GM18861 (cell line): ENCODE data around the gene TRA2A.
"Not testable (repeated sequence)": the region's sequence is repeated elsewhere in the genome, so short reads cannot be mapped to it uniquely, and the experiment has no call there.

Experiments
- ATAC-seq: cut with Tn5 transposase; IDR thresholded peaks from one replicate; pipeline ENCODE4 v1.9.1; 2021; ENCODE audit not compliant: unreplicated experiment

The TRA2A gene

GRCh38 chr7:23513746-23514145 is 18.0 kb downstream of the TRA2A start:
- not testable (repeated sequence) for ATAC-seq

- ATAC-seq = no peak
Measured at GRCh38 chr7:23494009-23494408, 37.8 kb downstream of the TRA2A start.

- no peak for ATAC-seq
Measured at GRCh38 chr7:23491502-23491901, 40.3 kb downstream of the TRA2A start.

GRCh38 chr7:23490357-23491135 is 41.2 kb downstream of the TRA2A start:
- ATAC-seq = peak; percentile 54

- not testable (repeated sequence) for ATAC-seq
Measured at GRCh38 chr7:23488714-23489113, 43.1 kb downstream of the TRA2A start.

GRCh38 chr7:23487670-23488069 is 44.1 kb downstream of the TRA2A start:
- ATAC-seq = no peak

GRCh38 chr7:23486002-23486773 is 45.6 kb downstream of the TRA2A start:
- no peak for ATAC-seq

- no peak for ATAC-seq
Measured at GRCh38 chr7:23482686-23483085, 49.1 kb downstream of the TRA2A start.

GRCh38 chr7:23477962-23478866 is 53.6 kb downstream of the TRA2A start:
- ATAC-seq = no peak

- no peak for ATAC-seq
Measured at GRCh38 chr7:23477157-23477499, 54.7 kb downstream of the TRA2A start.

GRCh38 chr7:23476286-23477156 is 55.3 kb downstream of the TRA2A start:
- ATAC-seq = no peak

- ATAC-seq = no peak
Measured at GRCh38 chr7:23475576-23475839, 56.3 kb downstream of the TRA2A start.

GRCh38 chr7:23474829-23475575 is 56.8 kb downstream of the TRA2A start:
- ATAC-seq = no peak

- peak; percentile 48 for ATAC-seq
Measured at GRCh38 chr7:23474094-23474828, 57.5 kb downstream of the TRA2A start.

- no peak for ATAC-seq
Measured at GRCh38 chr7:23473844-23474093, 58.0 kb downstream of the TRA2A start.

- no peak for ATAC-seq
Measured at GRCh38 chr7:23472956-23473843, 58.6 kb downstream of the TRA2A start.

GRCh38 chr7:23472556-23472955 is 59.2 kb downstream of the TRA2A start:
- no peak for ATAC-seq

- no peak for ATAC-seq
Measured at GRCh38 chr7:23472046-23472445, 59.7 kb downstream of the TRA2A start.
